Endothelial cell of umbilical vein (primary cell): ENCODE data around the gene TEX44. TPM values are rescaled to one million over a fixed set of nuclear protein-coding genes. Genes with fewer than 3 reads are reported as not detected.

Experiments used
- BruUV-seq: library from RNA; stranded (reverse); fragments of 400-500 nt; replicated peaks from 2 replicates; lab custom pipeline; 2021; lab: Mats Ljungman, UMichigan
- CTCF ChIA-PET: fragments of 300-600, 350-600 bp; sonication (Branson Sonifier 250); formaldehyde crosslinking; loops from one replicate; lab custom pipeline; 2021; ENCODE audit warnings: antibody characterized with exemption, inconsistent platforms; lab: Charles Lee
- POLR2A ChIA-PET: fragments of 300-600, 350-600 bp; sonication (Branson Sonifier 250); formaldehyde crosslinking; loops from one replicate; lab custom pipeline; 2021; ENCODE audit warnings: antibody characterized with exemption, inconsistent platforms; lab: Charles Lee
- DNase-seq: peaks from one replicate; pipeline ENCODE4 v3.0.0-alpha.2; 2011; ENCODE audit warnings: low read depth, low spot score
- FAIRE-seq: peaks from 2 replicates; lab custom pipeline; 2011; peaks lifted over from hg19 to GRCh38; lab: Jason Lieb, UNC
- H2AFZ ChIP-seq: 2 replicates; pipeline ENCODE4 v1.6.0; 2012; ENCODE audit warnings: low read depth, low read length, control low read depth, inconsistent platforms
- H3K27ac ChIP-seq: 2 replicates; pipeline ENCODE4 v1.5.1; 2011; ENCODE audit warnings: low read depth, mild to moderate bottlenecking, control low read depth, low read length, moderate library complexity; ENCODE audit not compliant: insufficient read depth
- H3K27me3 ChIP-seq, 2 experiments: 2 replicates each; pipeline versions ENCODE4 v1.6.0 to v1.6.1; 2011; ENCODE audit warnings: low read length in 2 of 2, mixed read lengths in 1 of 2; ENCODE audit not compliant: control insufficient read depth in 2 of 2, insufficient read depth in 2 of 2
- H3K36me3 ChIP-seq, 2 experiments: 2 replicates in 1 of 2; 3 replicates in 1 of 2; pipeline ENCODE4 v1.5.1; 2011; ENCODE audit warnings: low read length in 2 of 2, mild to moderate bottlenecking in 1 of 2, moderate library complexity in 1 of 2; ENCODE audit not compliant: control insufficient read depth in 2 of 2, insufficient read depth in 2 of 2; ENCODE audit errors: extremely low read depth in 1 of 2
- H3K4me1 ChIP-seq: 3 replicates; pipeline ENCODE4 v1.5.1; 2011; ENCODE audit warnings: mild to moderate bottlenecking, low read length; ENCODE audit not compliant: control insufficient read depth, insufficient read depth; ENCODE audit errors: extremely low read depth
- H3K4me2 ChIP-seq: 2 replicates; pipeline ENCODE4 v1.6.1; 2011; ENCODE audit warnings: low read length, control low read depth, mixed read lengths; ENCODE audit not compliant: insufficient read depth
- H3K4me3 ChIP-seq, 3 experiments: fragments of 200-600 bp in 1 of 3; sonication (generic), shearing (Covaris generic) in 1 of 3; replicated peaks in 1 of 3; 2 replicates each; pipeline ENCODE4 v1.5.1; 2011 to 2016; ENCODE audit warnings: control low read depth in 3 of 3, low read length in 3 of 3, mild to moderate bottlenecking in 2 of 3, inconsistent platforms in 1 of 3, low read depth in 1 of 3, moderate library complexity in 1 of 3; ENCODE audit not compliant: insufficient read depth in 1 of 3
- H3K79me2 ChIP-seq: 2 replicates; pipeline ENCODE4 v1.6.0; 2012; ENCODE audit warnings: low read length, inconsistent platforms; ENCODE audit not compliant: control insufficient read depth, insufficient read depth
- H3K9ac ChIP-seq: replicated peaks from 2 replicates; pipeline ENCODE3; 2011; ENCODE audit warnings: low read length, control low read depth; ENCODE audit not compliant: insufficient read depth; ENCODE audit errors: extremely low read depth
- H3K9me1 ChIP-seq: replicated peaks from 3 replicates; pipeline ENCODE4 v1.6.0; 2011; ENCODE audit warnings: mild to moderate bottlenecking, low read length; ENCODE audit not compliant: control insufficient read depth, insufficient read depth; ENCODE audit errors: extremely low read depth
- H3K9me3 ChIP-seq: replicated peaks from 2 replicates; pipeline ENCODE4 v1.5.1; 2012; ENCODE audit warnings: low read length, inconsistent platforms; ENCODE audit not compliant: control insufficient read depth, insufficient read depth
- H4K20me1 ChIP-seq: replicated peaks from 2 replicates; pipeline ENCODE3; 2011; ENCODE audit warnings: mild to moderate bottlenecking, low read length; ENCODE audit not compliant: control insufficient read depth, insufficient read depth; ENCODE audit errors: extremely low read depth
- CTCF ChIP-seq, 2 donors: IDR thresholded peaks; 1 replicate in 1 of 2; 2 replicates in 1 of 2; pipeline ENCODE4 v1.5.1; 2011; ENCODE audit warnings: low read length in 2 of 2, mild to moderate bottlenecking in 2 of 2, moderate library complexity in 2 of 2, control low read depth in 1 of 2, inconsistent platforms in 1 of 2, low read depth in 1 of 2; ENCODE audit not compliant: insufficient read depth in 1 of 2; ENCODE audit errors: extremely low read depth in 1 of 2
- EZH2 ChIP-seq: IDR thresholded peaks from 2 replicates; pipeline ENCODE4 v1.6.1; 2012; ENCODE audit warnings: borderline replicate concordance, low read depth, mild to moderate bottlenecking, moderate library complexity, low read length, inconsistent platforms; ENCODE audit not compliant: severe bottlenecking
- FOS ChIP-seq: IDR thresholded peaks from 2 replicates; pipeline ENCODE4 v1.6.1; 2011; ENCODE audit warnings: mild to moderate bottlenecking, low read length, moderate library complexity, borderline replicate concordance; ENCODE audit not compliant: insufficient read depth
- GATA2 ChIP-seq: IDR thresholded peaks from 2 replicates; pipeline ENCODE4 v1.7.0; 2011; ENCODE audit warnings: low read depth, mild to moderate bottlenecking, moderate library complexity, mixed read lengths, low read length; ENCODE audit not compliant: insufficient read length, insufficient read depth
- JUN ChIP-seq: IDR thresholded peaks from 2 replicates; pipeline ENCODE4 v1.6.1; 2011; ENCODE audit warnings: borderline replicate concordance, low read depth; ENCODE audit not compliant: insufficient read length, insufficient read depth
- MYC ChIP-seq: IDR thresholded peaks from one replicate; pipeline ENCODE4 v1.6.1; 2011; ENCODE audit warnings: mild to moderate bottlenecking, low read depth, low read length
- POLR2A ChIP-seq: IDR thresholded peaks from 2 replicates; pipeline ENCODE4 v1.6.1; 2012; ENCODE audit warnings: low read depth, mild to moderate bottlenecking, control low read depth, low read length
- POLR2AphosphoS5 ChIP-seq: IDR thresholded peaks from 2 replicates; pipeline ENCODE4 v1.6.1; 2012; ENCODE audit warnings: low read depth, mild to moderate bottlenecking, control low read depth, low read length, moderate library complexity; ENCODE audit not compliant: insufficient read depth
- dilution Hi-C: fragments of 300-500 bp; cut with MboI; formaldehyde crosslinking; loops from one replicate; pipeline ENCODE4 v1.15.0; 2019; ENCODE audit warnings: low sequenced_read_pairs; ENCODE audit not compliant: extremely low pct_ligation_motif_present
- intact Hi-C: fragments of 100-400 bp; cut with micrococcal nuclease; formaldehyde crosslinking; loops from one replicate; pipeline ENCODE4 v1.10.0; 2022
- polyA plus RNA-seq, 4 experiments: library from polyadenylated mRNA; depleted of rRNA in 3 of 4; stranded (reverse) in 3 of 4; unstranded in 1 of 4; fragments of >200 nt; gene quantifications; 2 replicates each; pipeline versions ENCODE4 v1.2.1 to v1.2.3, GENCODE V29; 2011 to 2012; ENCODE audit warnings: missing spikeins in 1 of 4
- total RNA-seq: library from RNA; stranded (reverse); gene quantifications from 2 replicates; pipeline ENCODE4 v1.2.3, GENCODE V29; 2021
- TF ChIP-seq, protein P1 (sequence below): IDR thresholded peaks from 2 replicates; pipeline ENCODE4 v1.6.1; 2011; ENCODE audit not compliant: insufficient read depth, insufficient read length

Gene TEX44
- total and polyA plus RNA-seq, 2 donors (not counting 3 experiments of a cell fraction or from before 2014, with no cell fraction given): not detected

DNA sequence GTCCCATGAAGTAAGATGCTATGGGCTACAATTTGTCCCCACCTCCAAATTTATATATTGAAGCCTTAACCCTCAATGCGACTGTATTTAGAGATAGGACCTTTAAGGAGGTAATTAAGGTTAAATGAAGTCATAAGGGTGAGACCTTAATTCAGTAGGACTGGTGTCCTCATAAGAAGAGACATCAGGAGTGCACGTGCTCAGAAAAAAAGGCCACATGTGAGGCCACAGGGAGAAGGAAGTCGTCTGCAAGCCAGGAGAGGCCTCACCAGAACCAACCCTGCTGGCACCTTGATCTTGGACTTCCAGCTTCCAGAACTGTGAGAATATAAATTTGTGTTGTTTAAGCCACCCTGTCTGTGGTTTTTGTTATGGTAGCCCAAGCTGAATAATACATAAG lies 25.5 kb upstream of the TEX44 start:
- dilution Hi-C loops: no loop called here
- Histone ChIP-seq H3K4me2 (no peak overlapping the region), H3K4me3 (no peak overlapping the region), H3K9me1 (no peaks in the 10 kb centered on the region), H3K9ac (no peak overlapping the region), H3K9me3 (no peaks in the 10 kb centered on the region), H3K79me2 (no peaks in the 10 kb centered on the region), H3K27me3 (no peaks in the 10 kb centered on the region), H3K27ac (no peak overlapping the region), H2AFZ (no peak overlapping the region), H3K4me1 (no peaks in the 10 kb centered on the region), H4K20me1 (no peaks in the 10 kb centered on the region), H3K36me3 (no peaks in the 10 kb centered on the region)
- POLR2A ChIA-PET: no interaction called here
- intact Hi-C loops: no loop called here
- CTCF ChIA-PET: interaction anchor here (0.8 to 8.2 kb wide), 4 partner anchors 17 to 146 kb away, joined by 3 to 214 read pairs (median 3); no protein-coding TSS in a partner anchor
- TF ChIP-seq POLR2AphosphoS5: no peak
- BruUV-seq: no TSS peak
- DNase-seq (no peak), FAIRE-seq (no peak)

DNA sequence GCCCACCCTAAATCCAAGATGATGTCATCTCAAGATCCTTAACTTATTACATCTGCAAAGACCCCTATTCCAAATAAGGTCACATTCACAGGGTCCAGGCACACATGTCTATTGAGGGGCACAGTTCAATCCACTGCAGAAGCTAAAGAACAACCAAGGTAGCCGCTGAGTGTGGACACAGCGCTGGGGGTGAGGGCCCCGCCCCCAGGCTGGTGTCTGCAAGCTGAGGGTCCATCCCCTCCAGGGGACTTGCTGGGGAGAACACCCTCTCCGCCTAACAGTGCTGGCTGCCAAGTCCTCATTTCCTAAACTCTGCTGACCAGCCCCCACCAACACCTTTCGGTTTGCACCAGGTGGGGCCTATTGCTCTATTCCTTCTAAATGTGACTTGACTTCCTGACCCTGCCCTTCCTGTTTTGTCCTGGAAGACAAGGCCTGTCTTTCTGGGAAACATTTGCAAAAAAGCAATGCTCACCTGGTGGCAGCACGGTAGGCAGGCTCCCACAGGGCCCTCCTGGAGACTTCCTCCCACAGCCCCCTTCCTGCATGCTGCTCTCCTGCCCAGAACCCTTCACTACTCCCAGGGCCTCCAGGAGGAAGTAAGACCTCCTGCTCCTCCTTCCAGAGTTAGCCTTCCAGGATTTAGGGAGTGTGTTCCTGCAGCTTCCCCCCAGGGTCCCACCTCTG lies 24.4 kb upstream of the TEX44 start:
- no peaks in the 10 kb centered on the region for H3K79me2 ChIP-seq
- DNase-seq (no peak), FAIRE-seq (no peak)
- no peak overlapping the region for H3K4me3 ChIP-seq
- dilution Hi-C loops: no loop called here
- H3K27ac ChIP-seq: no peak overlapping the region
- H3K9me3 ChIP-seq: no peaks in the 10 kb centered on the region
- ChIA-PET CTCF (interaction anchor here (1.5 to 8.2 kb wide), 2 partner anchors 32 to 36 kb away, joined by 3 to 214 read pairs; no protein-coding TSS in a partner anchor), POLR2A (no interaction called here)
- no peak overlapping the region for H2AFZ ChIP-seq
- BruUV-seq: no TSS peak
- H3K9ac ChIP-seq: no peak overlapping the region
- no peaks in the 10 kb centered on the region for H4K20me1 ChIP-seq
- no peaks in the 10 kb centered on the region for H3K27me3 ChIP-seq
- intact Hi-C loops: no loop called here
- TF ChIP-seq POLR2A: no peak
- no peak for TF ChIP-seq GATA2
- no peak for TF ChIP-seq FOS
- TF ChIP-seq POLR2AphosphoS5: no peak
- TF ChIP-seq JUN: no peak
- TF ChIP-seq MYC: no peak
- no peak for TF ChIP-seq EZH2
- TF ChIP-seq, protein P1, sequence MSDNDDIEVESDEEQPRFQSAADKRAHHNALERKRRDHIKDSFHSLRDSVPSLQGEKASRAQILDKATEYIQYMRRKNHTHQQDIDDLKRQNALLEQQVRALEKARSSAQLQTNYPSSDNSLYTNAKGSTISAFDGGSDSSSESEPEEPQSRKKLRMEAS: no peak
- no peak for TF ChIP-seq CTCF (IDR thresholded peaks at IDR 0.05; ENCODE audit: extremely low read depth in 1 of 2, insufficient read depth in 1 of 2, low read depth in 1 of 2, low read length in 2 of 2)
- H3K4me2 ChIP-seq: no peak overlapping the region
- H3K4me1 ChIP-seq: no peaks in the 10 kb centered on the region
- no peaks in the 10 kb centered on the region for H3K36me3 ChIP-seq
- H3K9me1 ChIP-seq: no peaks in the 10 kb centered on the region
